HEK293 (cell line): ENCODE results near the gene PCP2.

Source experiments
- CTCF ChIP-seq: fragments of 450-650 bp; formaldehyde crosslinking; IDR thresholded peaks from 2 replicates; pipeline ENCODE4 v1.5.1; 2016; ENCODE audit warnings: missing biosample characterization, missing genetic modification characterization
- HOXC10 ChIP-seq: sonication (generic); formaldehyde crosslinking; IDR thresholded peaks from 2 replicates; pipeline ENCODE4 v1.8.1; 2023; ENCODE audit warnings: mild to moderate bottlenecking, missing genetic modification reagents
- PBX3 ChIP-seq: sonication (generic); formaldehyde crosslinking; IDR thresholded peaks from 2 replicates; pipeline ENCODE4 v1.8.1; 2022; ENCODE audit warnings: mild to moderate bottlenecking, moderate library complexity, missing genetic modification reagents
- PRDM4 ChIP-seq: fragments of 450-650 bp; formaldehyde crosslinking; IDR thresholded peaks from 2 replicates; pipeline ENCODE4 v1.5.1; 2017; ENCODE audit warnings: missing biosample characterization, missing genetic modification characterization
- REST ChIP-seq: fragments of 450-650 bp; formaldehyde crosslinking; IDR thresholded peaks from 2 replicates; pipeline ENCODE4 v1.5.1; 2016; ENCODE audit warnings: missing biosample characterization, missing genetic modification characterization
- YY1 ChIP-seq: fragments of 450-650 bp; formaldehyde crosslinking; IDR thresholded peaks from 2 replicates; pipeline ENCODE4 v1.5.1; 2018; ENCODE audit warnings: missing biosample characterization, missing genetic modification characterization
- ZBTB49 ChIP-seq: fragments of 450-650 bp; formaldehyde crosslinking; IDR thresholded peaks from 2 replicates; pipeline ENCODE4 v1.5.1; 2016; ENCODE audit warnings: missing biosample characterization, missing genetic modification characterization, low read depth
- ZNF146 ChIP-seq: fragments of 450-650 bp; formaldehyde crosslinking; IDR thresholded peaks from 2 replicates; pipeline ENCODE4 v1.5.1; 2016; ENCODE audit warnings: missing biosample characterization, missing genetic modification characterization
- ZNF174 ChIP-seq: fragments of 450-650 bp; formaldehyde crosslinking; IDR thresholded peaks from 2 replicates; pipeline ENCODE4 v1.5.0; 2017; ENCODE audit warnings: missing biosample characterization, mild to moderate bottlenecking, missing genetic modification characterization
- ZNF184 ChIP-seq: fragments of 450-650 bp; IDR thresholded peaks from 2 replicates; pipeline ENCODE4 v1.5.1; 2018; ENCODE audit warnings: missing biosample characterization, mild to moderate bottlenecking, missing genetic modification characterization
- ZNF223 ChIP-seq: fragments of 450-650 bp; formaldehyde crosslinking; IDR thresholded peaks from 2 replicates; pipeline ENCODE4 v1.5.1; 2016; ENCODE audit warnings: missing biosample characterization, missing genetic modification characterization
- ZNF529 ChIP-seq: fragments of 450-650 bp; formaldehyde crosslinking; IDR thresholded peaks from 2 replicates; pipeline ENCODE4 v1.5.1; 2017; ENCODE audit warnings: missing genetic modification characterization, missing biosample characterization; ENCODE audit not compliant: insufficient replicate concordance
- ZNF555 ChIP-seq: fragments of 450-650 bp; formaldehyde crosslinking; conservative IDR thresholded peaks from 2 replicates; pipeline ENCODE4 v1.5.1; 2017; ENCODE audit warnings: missing biosample characterization, mild to moderate bottlenecking, missing genetic modification characterization, inconsistent platforms
- ZNF76 ChIP-seq: fragments of 450-650 bp; formaldehyde crosslinking; IDR thresholded peaks from 2 replicates; pipeline ENCODE4; 2016; ENCODE audit warnings: low read depth, missing biosample characterization, missing genetic modification characterization, borderline replicate concordance

- no peak for TF ChIP-seq ZNF76 (tag by site-specific recombination)
- no peak for TF ChIP-seq CTCF
- TF ChIP-seq HOXC10 (CRISPR knock-in tag) = no peak
- no peak for TF ChIP-seq ZNF223 (tag by site-specific recombination)
- no peak for TF ChIP-seq ZNF174 (tag by site-specific recombination)
- no peak for TF ChIP-seq PRDM4 (tag by site-specific recombination)
- TF ChIP-seq ZNF555 (tag by site-specific recombination) = no peak
- TF ChIP-seq REST = no peak
- TF ChIP-seq ZNF529 (tag by site-specific recombination) = no peak
- no peak for TF ChIP-seq ZNF146 (tag by site-specific recombination)
- TF ChIP-seq ZBTB49 (tag by site-specific recombination) = no peak
- TF ChIP-seq PBX3 (CRISPR knock-in tag) = no peak
- TF ChIP-seq YY1 (tag by site-specific recombination) = no peak
- no peak for TF ChIP-seq ZNF184 (tag by site-specific recombination)
Measured at GRCh38 chr19:7600721-7601120, 32.8 kb downstream of the PCP2 start.
